HG03571 (cell line): ENCODE results near the gene CA11.

Source experiments
- ATAC-seq: cut with Tn5 transposase; IDR thresholded peaks from one replicate; pipeline ENCODE4 v1.9.1; 2021; ENCODE audit not compliant: unreplicated experiment

Gene CA11

DNA sequence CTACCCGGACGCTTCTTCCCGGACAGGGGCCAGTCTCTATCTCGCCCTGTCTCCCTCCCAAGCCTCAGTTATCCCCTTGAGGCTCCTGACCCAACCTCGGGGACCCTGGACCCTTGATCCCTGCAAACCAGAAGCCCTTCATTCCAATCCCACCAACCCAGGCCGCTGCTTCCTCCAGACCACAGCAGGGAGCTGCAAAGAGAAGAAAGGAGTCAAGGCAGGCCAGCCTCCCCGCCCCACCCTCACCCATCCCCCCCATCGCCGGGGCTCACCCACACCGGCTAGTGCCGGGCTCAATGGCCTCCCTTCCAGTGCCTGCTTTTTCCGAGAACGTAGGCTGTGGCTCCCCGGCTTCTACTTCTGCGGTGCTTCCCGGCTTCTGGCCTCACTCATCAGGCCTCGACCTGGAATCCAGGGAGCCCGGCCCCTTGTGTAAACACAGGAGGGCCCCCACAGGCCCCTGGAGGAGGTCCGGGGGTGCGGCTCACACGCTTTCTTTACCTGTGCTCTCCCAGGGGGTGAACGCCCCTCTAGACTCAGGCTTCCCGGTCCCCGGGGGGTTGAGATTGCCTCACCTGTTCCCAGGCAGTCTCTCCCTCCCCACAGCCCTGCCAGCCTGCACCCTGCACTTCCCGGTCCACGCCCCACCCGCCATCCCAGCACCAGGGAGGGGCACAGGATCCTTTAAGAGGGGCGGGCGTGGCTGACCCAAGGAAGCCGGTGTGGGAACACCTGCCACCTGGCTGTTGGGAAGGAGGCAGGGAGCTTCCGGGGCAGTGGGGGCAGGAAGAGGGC is 31.4 kb downstream of the CA11 start, which contains the start of gene FAM83E:
Gene FAM83E (minus strand): TSS at position 641 of the 795 bp plus-strand sequence. CDS start 1,704 bp downstream, outside the sequence.
- no peak for ATAC-seq

DNA sequence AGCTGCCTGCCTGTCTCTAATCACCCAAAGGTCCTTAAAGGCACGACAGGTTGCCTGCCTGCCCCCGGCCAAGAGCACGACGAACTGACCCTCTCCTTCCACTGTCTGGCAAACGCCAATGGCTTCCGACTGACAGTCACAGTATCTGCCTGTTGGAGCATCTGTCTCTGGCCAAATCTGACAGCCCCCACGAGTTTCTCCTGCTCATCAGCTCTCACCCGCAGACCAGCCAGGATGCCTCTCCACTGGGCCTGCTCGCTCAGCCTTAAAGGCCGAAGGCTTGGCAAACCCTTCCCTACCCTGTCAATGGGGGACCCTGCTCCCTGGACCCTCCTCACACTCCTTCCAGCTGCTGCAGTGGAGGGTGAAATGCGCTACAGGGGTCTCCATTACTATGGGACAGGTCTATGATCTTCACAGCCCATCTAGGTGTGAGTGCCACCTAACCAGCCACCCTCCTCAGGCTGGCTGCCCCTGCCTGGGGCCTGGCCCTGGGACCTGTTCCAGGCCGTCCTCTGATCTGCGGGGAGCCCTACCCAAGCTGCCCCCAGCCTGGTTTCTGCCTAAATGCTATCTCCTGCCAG is 32.0 kb downstream of the CA11 start:
- ATAC-seq: no peak

- no peak for ATAC-seq
Measured at GRCh38 chr19:48613024-48613851, 32.7 kb downstream of the CA11 start.

GRCh38 chr19:48611872-48612271 is 34.1 kb downstream of the CA11 start:
- ATAC-seq: no peak

GRCh38 chr19:48609571-48610108 is 36.3 kb downstream of the CA11 start:
- ATAC-seq: no peak

GRCh38 chr19:48608798-48609263 is 37.2 kb downstream of the CA11 start:
- peak; percentile 47 for ATAC-seq

GRCh38 chr19:48607359-48607755 is 38.6 kb downstream of the CA11 start:
- no peak for ATAC-seq

GRCh38 chr19:48606463-48607358 is 39.3 kb downstream of the CA11 start, which contains the start of gene SPACA4:
SPACA4 (plus strand) TSS chr19:48606742; CDS start chr19:48606979, 237 bp downstream.
- no peak for ATAC-seq

DNA sequence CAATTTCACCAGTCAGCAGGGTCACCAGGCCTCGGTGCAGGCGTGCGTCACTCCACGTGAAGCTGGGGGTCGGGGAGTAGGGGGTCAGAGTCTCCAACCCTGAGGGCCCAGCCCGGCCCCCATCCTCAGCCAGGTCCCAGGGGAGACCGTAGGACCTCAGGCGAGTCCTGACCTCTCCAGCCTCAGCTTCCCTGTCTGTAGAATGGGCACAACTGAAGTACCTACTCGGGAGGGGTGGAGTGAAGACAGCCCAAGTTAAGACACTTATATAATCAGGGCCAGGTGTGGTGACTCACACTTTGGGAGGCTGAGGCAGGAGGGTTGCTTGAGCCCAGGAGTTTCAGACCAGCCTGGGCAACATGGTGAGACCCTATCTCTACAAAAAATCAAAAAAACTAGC is 42.1 kb downstream of the CA11 start:
- no peak for ATAC-seq

DNA sequence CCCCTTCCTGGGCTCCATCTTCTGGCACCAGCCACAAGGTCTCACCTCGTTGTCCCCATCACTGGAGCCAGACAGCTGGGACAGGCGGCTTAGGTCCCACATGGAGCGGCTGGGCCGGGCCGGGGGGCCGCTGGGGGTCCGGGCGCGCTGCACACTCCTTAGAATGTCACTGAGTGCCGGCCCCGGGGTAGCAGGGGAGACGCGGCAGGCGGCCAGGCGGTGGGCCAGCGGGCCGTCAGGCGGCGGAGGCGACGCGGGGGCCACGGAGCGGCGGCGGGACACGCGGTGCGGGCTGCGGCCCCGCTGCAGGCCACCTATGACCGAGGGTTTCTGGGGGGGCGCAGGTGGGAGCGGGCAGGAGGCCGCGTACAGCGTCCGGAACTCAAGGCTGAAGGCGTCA is 42.5 kb downstream of the CA11 start:
- ATAC-seq: no peak

GRCh38 chr19:48603001-48603400 is 43.0 kb downstream of the CA11 start:
- no peak for ATAC-seq

DNA sequence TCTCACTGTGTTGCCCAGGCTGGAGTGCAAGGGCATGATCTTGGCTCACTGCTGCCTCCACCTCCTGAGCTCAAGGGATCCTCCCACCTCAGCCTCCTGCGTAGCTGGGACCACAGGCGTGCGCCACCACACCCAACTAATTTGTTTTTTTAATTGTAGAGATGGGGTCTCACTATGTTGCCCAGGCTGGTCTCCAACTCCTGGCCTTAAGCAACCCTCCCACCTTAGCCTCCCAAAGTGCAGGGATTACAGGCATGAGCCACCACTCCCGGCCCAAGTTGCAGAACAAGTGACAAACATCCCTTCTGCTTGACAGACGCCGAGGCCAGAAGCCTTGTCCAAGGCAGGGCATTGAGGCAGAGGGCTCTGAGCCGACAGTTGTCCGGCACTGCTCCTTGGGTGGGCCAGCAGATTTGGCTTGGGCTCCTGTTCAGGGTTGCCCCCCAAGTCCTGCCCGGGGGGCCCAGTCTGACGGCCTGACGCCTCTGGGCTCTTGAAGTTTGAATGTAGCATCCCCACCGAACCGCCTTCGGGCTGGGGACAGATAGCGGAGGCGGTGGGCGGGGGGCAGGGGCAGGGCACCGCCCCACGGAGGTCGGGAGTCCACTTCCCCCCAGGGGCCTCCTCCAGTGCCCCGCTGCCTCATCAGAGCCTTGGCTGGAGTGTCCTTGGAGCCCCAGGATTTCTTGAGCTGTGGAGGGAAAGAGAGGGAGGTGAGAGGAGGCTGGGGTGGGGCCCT is 45.1 kb downstream of the CA11 start:
- ATAC-seq: no peak

- no peak for ATAC-seq
Measured at GRCh38 chr19:48598996-48599700, 46.8 kb downstream of the CA11 start.

GRCh38 chr19:48596679-48597465 is 49.1 kb downstream of the CA11 start:
- ATAC-seq: no peak

GRCh38 chr19:48596237-48596636 is 49.8 kb downstream of the CA11 start:
- no peak for ATAC-seq

DNA sequence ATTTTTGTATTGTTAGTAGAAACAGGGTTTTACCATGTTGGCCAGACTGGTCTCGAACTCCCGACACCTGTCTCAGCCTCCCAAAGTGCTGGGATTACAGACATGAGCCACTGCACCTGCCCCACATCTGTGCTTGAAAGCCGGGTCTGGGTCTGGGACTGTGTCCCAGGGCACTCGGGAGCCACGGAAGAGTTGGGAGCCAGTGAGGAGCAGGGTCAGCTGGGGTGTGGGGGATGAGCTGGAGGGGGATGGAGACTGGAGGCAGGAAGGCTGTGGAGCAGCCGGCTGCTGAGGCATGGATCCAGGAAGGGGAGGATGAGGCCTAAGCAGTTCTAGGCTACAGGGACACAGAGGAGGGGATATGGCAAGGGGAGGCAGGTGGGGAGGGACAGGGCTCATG is 50.2 kb downstream of the CA11 start:
- ATAC-seq: no peak

- ATAC-seq: no peak
Measured at GRCh38 chr19:48595171-48595570, 50.8 kb downstream of the CA11 start.

DNA sequence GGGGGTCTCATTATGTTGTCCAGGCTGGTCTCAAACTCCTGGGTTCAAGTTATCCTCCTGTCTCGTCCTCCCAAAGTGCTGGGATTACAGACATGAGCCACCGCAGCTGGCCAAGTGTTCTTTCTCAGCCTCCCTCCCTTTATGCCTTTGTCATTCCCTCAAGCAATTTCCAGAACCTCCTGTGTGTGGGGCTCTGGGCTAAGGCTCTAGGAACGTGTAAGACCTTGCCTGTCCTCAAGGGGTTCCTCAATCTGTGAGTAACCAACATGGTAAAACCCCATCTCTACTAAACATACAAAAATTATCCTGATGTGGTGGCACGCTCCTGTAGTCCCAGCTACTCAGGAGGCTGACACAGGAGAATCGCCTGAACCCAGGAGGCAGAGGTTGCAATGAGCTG is 55.0 kb downstream of the CA11 start:
- no peak for ATAC-seq
